Inflammatory macrophage treated with lipopolysaccharide for 4 hours (primary cell): Measurements from ENCODE around the gene BET1.
"Not testable (repeated sequence)": the region's sequence is repeated elsewhere in the genome, so short reads cannot be mapped to it uniquely, and the experiment has no call there.

Source experiments
- DNase-seq: peaks from one replicate; pipeline ENCODE4 v3.0.0-alpha.2; 2020

The BET1 gene, protein sequence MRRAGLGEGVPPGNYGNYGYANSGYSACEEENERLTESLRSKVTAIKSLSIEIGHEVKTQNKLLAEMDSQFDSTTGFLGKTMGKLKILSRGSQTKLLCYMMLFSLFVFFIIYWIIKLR

DNA sequence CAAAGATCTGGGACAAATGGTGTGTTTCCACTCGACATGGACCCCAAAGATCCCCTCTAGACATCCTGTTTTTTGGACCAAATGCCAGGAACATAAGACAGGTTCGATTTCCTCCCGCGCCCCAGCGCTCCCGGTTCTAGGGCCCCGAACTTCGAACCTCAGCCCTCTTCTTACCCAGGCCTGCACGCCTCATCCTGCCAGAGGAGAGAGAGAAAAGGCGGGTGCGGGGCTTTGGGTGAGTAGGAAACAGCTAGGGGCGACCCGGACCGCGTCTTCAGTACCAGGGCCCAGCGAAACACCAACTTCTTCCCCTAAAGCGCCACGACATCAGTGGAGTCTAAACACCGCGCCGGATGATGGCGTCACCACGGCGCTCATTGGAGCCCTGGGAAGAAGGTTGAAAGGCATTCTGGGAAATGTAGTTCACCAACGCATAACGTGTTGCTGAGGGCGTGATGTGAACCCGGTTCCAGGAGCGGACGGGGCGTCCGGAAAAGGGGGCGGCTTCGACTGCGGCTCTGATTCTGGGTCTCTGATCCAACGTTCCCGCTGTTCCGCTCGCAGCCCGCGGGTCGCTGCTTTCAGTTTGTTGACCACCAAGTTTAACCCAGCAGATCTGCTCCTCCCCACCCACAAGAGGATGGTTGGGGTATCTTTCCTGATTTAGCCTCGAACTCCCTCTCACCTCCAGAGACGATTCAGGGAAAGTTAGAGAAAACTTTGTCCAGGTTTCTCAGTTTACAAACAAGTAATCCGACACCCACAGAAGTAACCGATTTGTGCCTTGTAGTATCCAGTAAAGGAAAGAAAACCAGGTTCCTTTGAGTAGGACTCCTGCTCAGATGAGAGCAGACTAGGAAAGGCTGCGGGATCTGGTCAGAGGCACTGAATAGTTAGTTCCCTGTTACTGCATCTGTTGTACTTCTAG lies at the start of gene BET1:
Gene BET1, minus strand, starts transcription at position 332 of the 928 bp plus-strand sequence. Its CDS starts 139 bp downstream, at position 193.
- peak; percentile 98 for DNase-seq

DNA sequence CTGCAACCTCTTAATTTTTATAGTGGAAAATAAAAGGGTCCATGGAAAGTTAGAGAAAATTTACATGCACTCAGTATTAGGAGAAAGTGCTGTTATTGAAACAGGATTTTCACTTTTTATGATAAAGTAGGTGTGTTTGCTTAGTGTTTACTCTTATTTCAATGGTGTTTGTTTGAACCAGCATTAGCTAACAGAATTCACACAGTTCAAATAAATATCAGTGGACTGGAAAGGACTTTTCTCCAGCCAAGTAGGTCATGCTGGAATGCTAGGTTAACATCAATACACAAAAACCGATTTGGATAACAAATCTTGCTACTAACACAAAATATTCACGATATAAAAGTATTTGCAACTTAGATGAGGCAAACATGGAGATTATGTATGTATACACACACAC lies 49.4 kb upstream of the BET1 start:
- no peak for DNase-seq

DNA sequence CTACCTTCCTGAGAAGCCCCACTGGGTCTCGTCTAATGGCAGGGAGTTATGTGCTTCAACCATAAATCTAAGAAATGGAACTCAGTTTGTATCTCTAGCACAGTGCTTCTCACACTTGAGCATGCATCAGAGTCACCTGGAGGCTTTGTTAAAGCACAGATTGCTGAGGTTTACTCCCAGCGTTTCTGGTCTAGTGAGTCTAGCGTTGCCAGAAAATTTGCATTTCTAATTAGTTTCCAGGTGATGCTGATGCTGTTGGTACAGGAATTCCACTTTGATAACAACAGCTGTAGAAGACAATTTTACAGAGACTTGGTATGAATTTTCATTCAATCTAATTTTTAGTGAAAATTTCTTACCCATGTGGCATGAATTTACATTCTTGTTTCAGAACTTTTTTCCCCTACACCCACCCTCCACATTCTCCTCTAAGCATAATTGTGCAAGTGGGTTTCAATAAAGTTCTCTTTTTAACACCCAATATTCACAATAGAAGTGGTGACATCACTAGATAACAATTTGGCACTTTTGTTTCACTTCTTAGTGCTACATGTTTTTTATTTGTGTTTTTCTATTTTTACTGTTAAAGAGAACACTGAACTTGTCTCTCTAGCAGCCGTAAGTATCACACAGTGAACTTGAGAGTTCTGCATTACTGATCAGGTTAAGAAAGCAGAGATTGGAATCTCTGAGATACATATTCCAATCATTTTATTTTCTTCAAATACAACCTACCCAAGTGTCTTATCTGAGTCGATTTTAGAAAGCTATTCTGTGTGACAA lies 48.4 kb upstream of the BET1 start:
- no peak for DNase-seq

DNA sequence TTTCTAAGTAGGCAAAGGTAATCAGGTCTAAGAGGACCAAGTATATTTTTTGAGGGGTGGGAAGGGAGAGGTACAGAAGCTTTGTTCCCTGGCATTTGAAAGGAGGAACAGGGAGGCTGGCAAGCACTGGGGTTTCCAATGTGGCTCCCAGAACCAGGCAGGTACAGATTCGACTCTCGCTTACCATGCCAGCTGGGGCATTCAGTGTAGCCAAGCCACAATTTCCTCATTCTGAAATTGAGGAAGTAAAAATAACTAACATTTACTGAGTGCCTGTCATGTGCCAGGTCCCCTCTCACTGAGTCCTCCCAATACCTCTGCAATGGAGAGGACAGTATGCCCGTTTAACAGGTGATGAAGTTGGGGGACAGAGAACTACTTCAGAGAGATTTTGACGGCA lies 45.9 kb upstream of the BET1 start:
- peak; percentile 72 for DNase-seq

DNA sequence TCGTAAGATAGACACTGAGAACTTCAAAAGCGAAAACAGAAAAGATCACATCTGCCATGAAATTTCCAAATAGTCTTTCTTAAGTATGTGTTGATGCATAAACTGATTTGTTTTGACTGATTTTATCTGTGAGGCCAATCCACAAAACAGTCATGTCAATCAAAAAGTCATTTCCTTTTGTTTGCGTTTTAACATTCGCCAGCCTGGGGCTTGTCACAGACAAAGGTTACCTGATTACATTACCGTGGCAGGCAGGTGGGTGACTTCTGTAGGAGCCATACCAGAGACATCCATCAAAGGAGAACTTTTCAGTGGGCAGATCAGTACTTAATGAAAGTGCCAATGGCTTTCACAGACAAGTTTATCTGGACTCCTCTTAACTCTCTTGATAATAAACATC lies 45.5 kb upstream of the BET1 start:
- DNase-seq = no peak

DNA sequence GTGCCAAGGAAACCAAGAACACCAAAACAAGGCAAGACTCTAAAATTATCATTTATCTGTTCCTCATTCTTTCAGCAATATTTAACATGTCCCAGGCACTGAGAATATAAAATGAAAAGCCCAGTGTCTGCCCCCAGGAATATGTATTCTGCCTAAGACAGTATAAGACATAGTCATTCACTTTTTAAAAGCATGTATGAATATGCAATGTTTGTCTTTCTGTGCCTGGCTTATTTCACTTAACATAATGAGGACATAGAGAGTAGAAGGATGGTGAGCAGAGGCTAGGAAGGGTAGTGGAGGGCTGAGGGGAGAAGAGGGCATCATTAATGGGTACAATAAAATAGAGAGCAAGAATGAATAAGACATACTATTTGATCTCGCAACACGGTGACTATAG lies 44.6 kb upstream of the BET1 start:
- DNase-seq = no peak

DNA sequence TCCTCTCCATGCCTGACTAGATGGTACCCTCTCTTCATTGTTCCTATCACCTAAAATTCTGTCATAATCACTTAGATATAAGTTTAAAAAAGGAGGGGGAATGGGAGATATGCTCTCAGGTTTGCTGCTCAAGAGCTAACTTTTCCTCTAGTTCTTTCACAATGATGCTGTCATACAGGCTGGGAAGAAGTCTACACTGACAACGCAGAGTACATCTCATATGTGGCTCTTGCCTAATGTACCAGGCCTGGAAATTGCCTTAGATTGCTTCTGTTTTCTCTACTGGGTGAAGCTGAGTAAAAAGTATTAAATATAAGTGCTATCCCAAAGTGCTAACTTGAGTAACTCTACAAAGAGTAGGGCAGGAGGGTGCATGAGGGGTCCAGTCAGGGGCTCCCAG lies 43.8 kb upstream of the BET1 start:
- DNase-seq = peak; percentile 82

DNA sequence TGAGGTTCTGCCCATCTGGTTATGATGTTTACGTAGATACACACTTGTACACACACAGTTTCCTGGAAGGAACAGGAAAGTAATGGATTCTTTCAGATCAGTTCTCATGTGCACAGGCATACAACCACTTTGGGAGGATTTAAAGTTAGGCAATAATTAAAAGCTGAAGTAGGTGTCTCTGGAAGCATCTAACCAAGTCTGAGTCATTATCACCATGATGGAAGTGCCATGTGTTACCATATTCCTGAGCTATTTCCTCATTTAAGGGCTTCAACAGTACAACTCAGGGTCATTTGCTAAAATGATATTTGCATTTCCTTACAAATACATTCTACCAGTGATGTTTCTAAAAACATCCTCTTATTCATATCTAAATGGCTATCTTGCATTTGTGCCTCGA lies 41.4 kb upstream of the BET1 start:
- peak; percentile 82 for DNase-seq

DNA sequence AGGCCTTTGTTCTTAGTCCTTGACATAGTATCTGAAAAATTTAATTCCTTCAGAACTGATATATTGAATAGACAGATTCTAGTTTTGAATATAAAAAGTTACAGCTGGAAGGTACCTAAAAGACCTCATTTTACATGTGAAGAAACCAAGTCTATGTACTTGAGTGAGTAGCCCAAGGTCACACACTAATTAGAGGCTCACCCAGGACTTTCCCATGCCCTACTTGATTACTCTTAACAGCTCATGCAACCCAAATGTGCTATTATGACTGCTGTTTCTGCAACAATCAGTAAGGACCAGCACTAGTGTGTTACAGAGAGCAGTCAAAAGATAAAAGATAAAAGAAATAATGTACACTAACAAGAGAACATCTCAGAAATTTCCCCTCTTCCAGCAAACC lies 40.7 kb upstream of the BET1 start:
- DNase-seq = no peak

DNA sequence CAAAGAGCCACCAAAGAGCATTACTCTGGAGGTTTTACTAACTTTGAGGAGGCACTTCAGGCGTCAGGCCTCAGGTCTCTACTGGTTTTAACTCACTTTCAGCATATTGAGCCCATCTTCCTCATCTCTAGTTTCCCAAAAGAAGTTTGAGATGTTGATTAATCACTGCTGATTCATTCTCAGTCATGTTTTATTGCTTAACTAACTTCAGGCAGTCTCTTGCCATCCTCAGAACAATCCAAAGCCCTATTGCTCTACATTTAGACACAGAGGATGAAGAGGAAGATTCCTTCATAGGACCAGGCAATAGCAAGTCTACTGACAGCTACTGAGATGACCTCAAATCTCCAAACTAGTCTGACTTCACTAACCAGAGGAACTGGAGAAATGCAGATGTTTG lies 39.1 kb upstream of the BET1 start:
- DNase-seq = peak; percentile 94

DNA sequence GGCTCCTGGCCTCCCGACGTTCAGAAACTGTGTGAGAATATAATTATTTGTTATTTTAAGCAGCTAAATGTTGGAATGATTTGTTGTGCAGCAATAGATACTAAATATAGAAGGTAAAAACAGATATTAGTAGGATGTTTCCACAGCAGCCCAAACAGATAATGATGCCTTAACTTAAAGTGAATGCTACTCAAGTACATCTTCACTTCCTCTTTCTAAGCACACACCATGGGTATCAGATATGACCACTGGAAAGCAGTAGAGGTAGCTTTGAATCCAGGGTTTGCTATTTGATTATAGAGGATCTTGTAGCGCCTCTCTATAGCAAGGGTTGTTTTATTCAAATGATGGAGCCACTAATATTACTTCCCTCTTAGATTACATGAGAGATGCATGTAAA lies 38.2 kb upstream of the BET1 start:
- DNase-seq = no peak

DNA sequence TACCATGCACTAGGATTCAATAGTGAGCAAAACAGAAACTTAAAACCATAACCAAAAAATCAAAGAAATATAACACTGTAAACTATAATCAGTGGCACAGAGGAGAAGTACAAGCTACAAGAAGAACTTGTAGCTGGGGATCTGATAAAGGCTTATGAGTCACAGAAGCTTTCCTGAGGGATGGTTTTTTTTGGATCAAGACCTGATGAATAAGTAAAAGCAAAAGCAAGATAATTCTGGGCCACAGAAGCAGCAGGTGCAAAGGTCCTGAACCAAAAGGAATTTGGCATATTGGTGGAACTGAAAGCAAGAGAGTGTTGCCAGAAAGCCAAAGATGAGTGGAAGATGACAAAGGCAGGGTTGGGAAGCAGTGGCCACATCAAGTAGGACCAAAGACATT lies 37.4 kb upstream of the BET1 start:
- no peak for DNase-seq

DNA sequence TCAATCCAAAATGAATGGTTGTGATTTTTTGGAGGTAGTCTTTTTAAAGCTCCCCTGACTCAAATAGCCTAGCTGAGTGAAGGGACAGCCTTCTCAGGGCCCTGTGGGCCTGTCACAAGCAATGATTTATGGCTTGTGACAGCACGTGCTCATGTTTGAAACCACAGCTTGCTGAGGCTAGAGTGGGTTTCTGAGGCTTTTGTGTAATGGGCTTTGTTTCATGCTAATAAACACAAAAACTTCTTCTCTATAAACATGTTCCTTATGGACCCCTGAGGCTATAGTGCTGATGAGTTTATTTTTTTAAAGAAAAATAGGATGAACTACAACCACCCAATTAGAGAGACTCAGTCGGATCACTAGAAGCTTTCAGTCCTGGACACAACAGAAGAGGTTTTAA lies 36.1 kb upstream of the BET1 start:
- no peak for DNase-seq

DNA sequence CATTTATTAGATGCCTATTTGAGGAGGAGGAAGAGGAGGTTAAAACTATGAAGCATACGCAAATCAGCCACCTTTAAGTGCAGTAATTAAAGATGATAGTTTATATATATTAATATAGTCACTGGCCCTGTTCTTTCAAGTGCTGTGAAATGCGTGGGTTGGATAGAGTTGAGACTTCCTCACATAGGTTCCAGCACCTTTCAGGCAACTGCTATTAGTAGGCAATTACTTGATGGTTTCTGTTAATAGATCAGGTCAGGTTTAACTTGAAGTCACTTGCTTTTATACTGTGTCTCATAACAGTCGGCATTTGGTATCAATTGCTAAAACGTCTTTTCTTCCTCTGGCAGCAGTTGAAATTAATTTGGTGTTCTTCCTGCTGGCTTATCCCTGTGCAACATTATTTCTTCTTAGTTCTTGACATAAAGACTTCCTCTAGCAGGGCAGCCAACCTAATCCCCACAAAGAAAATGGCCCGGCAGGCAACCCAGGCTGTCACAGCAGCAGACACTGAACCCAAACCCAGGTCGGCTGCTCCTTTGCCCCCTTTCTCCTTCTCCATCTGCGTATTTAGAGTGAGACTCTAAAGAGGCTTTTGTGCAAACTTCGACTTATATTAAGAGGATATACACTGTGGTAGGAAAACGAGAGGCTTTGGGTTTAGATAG lies 35.3 kb upstream of the BET1 start:
- no peak for DNase-seq

DNA sequence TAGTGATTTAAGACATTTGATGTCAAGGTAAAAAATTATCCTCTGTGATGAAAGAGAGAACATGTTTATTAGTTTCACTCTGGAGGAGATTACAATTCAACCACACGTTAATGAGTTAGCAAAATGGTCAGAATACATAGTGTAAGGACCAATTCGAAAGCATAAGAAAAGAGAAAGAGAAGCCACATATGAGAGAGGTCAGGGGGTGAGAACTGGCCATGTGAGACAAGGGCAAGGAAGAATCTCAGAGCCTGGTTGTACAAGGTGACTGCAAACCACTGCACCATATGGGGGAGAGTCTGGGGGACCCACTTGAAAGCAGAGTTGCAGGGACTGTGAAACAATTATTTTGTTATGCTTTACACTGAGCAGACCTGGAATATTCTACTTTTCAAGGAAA lies 27.7 kb upstream of the BET1 start:
- DNase-seq = no peak

DNA sequence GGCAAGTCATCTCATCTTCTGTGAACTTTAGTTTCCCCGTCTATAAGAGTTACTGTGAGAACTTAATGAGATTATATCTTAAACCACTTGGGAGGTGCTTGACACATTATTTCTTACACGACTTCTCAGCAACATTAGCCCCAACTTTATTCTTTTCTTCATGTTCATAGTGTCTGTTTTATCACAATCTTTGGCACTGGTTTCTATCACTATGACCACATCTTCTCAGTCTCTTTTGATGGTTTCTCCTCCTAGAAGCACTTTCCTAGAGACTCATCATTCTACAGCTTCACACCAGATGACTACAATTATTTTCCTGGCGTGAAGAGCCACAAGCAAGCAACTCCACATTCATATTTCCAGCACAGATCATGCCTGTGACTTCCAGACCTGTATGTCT lies 26.5 kb upstream of the BET1 start:
- no peak for DNase-seq

DNA sequence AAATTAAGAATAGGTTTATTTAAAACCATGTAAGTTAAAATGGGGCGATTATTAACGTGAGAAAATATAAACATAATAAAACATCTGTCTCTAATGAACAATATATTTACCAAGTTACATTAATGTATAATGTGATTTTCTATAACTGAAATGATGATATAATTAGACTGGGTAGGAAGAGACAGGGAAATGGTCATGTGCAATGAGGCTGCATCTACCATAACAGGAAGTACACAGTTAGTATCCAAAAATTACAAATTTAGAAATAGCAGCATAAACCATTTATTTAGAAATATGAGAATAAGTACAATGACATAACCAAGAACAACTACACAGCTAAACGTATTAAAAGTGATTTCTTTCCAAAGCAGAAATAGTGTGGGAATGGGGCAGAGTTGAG lies 25.8 kb upstream of the BET1 start:
- DNase-seq = peak; percentile 62

DNA sequence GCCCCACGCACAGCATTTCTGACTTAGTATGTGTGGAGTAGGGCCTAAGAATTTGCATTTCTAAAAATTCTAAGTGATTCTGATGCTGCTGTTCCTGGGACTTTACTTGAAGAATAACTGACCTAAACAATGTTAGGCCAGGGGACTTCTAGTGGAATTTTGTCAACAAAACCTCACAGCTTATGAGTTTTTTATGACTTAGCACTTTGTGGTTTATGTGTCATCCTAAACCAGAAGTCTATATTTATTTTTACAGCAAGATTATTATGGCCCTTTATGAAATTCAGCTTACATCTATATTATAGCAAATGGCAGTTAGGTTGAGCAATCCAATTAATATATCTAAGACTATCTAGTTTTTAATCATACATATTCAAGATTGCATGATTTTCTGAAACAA lies 24.6 kb upstream of the BET1 start:
- DNase-seq = peak; percentile 26

DNA sequence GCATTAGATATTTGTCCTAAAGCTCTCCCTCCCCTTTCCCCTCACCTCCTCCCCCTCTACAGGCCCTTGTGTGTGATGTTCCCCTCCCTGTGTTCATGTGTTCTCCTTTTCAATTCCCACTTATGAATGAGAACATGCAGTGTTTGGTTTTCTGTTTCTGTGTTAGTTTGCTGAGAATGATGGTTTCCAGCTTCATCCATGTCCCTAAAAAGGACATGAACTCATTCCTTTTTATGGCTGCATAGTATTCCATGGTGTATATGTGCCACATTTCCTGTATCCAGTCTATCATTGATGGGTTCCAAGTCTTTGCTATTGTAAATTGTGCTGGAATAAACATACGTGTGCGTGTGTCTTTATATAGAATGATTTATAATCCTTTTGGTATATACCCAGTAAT lies 22.5 kb upstream of the BET1 start:
- not testable (repeated sequence) for DNase-seq

DNA sequence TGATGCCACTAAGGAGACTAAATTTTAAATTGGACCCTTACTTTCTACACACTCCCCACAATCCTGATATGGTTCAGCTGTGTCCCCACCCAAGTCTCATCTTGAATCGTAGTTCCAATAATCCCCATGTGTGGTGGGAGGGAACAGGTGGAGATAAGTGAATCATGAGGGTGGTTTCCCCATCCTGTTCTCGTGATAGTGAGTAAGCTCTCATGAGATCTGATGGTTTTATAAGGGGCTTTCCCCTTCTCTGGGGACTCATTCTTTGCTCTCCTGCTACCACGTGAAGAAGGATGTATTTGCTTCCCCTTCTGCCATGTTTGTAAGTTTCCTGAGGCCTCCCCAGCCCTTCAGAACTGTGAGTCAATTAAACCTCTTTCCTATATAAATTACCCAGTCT lies 18.4 kb upstream of the BET1 start:
- DNase-seq = peak; percentile 71

DNA sequence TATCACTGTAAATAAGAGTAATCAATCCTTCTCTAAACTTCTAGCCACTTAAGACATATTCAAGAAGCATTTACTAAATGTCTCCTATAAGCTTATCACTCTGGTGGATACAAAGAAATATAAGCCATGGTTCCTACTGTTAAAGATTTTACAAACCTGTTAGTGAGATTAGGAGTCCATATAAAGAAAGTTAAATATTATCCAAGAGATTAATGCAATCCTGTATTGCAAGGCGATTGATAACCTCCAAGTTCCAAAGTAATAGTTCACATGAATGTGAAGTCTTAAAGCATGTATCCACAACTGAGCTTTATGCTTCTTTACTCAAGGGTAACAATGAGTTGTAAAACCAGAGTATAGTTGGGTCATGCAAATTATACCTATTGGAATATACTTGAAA lies 12.6 kb upstream of the BET1 start:
- DNase-seq = no peak

DNA sequence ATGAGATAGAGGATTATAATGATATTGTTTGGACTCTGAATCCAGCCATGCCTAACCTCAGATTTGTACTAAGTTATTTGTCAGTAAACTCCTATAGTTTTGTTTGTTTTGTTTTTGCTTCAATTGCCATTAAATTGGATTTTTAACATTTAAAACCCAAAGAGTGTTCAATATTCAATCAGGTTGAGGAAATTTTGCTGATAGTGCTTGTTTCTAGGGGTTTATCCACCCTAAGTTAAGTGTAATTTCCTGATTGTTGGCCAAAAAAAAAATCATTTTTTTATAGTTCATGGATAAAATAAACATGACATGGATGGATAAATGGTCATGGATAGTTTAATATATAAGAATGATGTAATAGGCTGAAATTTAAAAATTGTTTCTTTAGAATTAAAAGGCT lies 11.4 kb upstream of the BET1 start:
- no peak for DNase-seq

DNA sequence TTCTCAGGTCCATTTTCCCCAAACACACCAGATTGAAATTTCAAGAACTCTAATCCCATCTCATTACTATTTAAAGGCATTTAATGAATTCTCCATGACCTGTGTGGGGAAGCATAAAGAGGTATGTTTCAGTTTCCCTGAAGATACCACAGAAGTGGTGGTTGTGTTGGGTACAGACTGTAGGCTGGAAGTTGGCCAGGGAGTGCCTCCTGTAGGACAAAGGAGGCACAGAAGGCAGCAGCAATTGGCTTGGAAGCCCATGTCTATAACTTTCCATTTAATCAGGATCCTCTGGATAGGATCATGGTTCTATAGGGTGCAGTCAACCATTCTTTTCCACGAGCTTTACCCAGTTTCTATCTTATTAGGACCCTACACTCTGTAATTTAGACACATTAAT lies 8.6 kb upstream of the BET1 start:
- DNase-seq = no peak
